Amygdala (tissue), 56 donors: ENCODE results near the gene JUP.

Experiments used
- DNase-seq, 56 donors: peaks; one replicate each; lab custom pipeline; 2025; lab: John Stamatoyannopoulos, UW

Gene JUP

GRCh38 chr17:41782142-41782541 is 4.4 kb downstream of the JUP start:
- DNase-seq, result no peak

- DNase-seq, result no peak
These were observed 5.0 kb downstream of the JUP start for GRCh38 chr17:41781404-41782110.

- no peak for DNase-seq
These were observed 6.6 kb downstream of the JUP start for GRCh38 chr17:41779954-41780353.

GRCh38 chr17:41777574-41778188 is 8.8 kb downstream of the JUP start:
- DNase-seq, result peak in 27 of 56 donors; percentile 11 to 58 (median 33)

- DNase-seq, result peak in 6 of 56 donors; percentile 20 to 58 (median 44)
These were observed 9.3 kb downstream of the JUP start for GRCh38 chr17:41777157-41777573.

GRCh38 chr17:41776262-41776900 is 10.1 kb downstream of the JUP start:
- peak in 12 of 56 donors; percentile 18 to 44 (median 22) for DNase-seq

GRCh38 chr17:41775394-41776226 is 10.9 kb downstream of the JUP start:
- peak in 48 of 56 donors; percentile 12 to 83 (median 47) for DNase-seq

GRCh38 chr17:41773731-41774193 is 12.7 kb downstream of the JUP start:
- DNase-seq, result peak in 8 of 56 donors; percentile 11 to 48 (median 28)

- no peak for DNase-seq
These were observed 13.3 kb downstream of the JUP start for GRCh38 chr17:41773190-41773588.

- no peak for DNase-seq
These were observed 13.8 kb downstream of the JUP start for GRCh38 chr17:41772586-41773189.

GRCh38 chr17:41772218-41772585 is 14.3 kb downstream of the JUP start:
- DNase-seq, result no peak

- no peak for DNase-seq
These were observed 14.9 kb downstream of the JUP start for GRCh38 chr17:41771389-41772206.

- no peak for DNase-seq
These were observed 16.5 kb downstream of the JUP start for GRCh38 chr17:41769985-41770384.

GRCh38 chr17:41769346-41769862 is 17.1 kb downstream of the JUP start:
- no peak for DNase-seq

- no peak for DNase-seq
These were observed 17.7 kb downstream of the JUP start for GRCh38 chr17:41768682-41769288.

GRCh38 chr17:41767324-41768042 is 19.0 kb downstream of the JUP start:
- DNase-seq, result no peak

GRCh38 chr17:41766135-41766534 is 20.4 kb downstream of the JUP start:
- DNase-seq, result no peak

- no peak for DNase-seq
These were observed 23.2 kb downstream of the JUP start for GRCh38 chr17:41763327-41763726.
